IPS-18a (cell line): Measurements from ENCODE around the gene NRL.
"Not testable (repeated sequence)": the region's sequence is repeated elsewhere in the genome, so short reads cannot be mapped to it uniquely, and the experiment has no call there.

Source experiments
- H3K27ac ChIP-seq: one replicate; pipeline ENCODE4 v1.5.1; 2013; ENCODE audit warnings: low read length
- H3K27me3 ChIP-seq: one replicate; pipeline ENCODE4 v1.6.1; 2013; ENCODE audit warnings: mild to moderate bottlenecking, low read length; ENCODE audit not compliant: control insufficient read depth, insufficient read depth
- H3K36me3 ChIP-seq: one replicate; pipeline ENCODE4 v1.6.1; 2013; ENCODE audit warnings: low read depth, low read length; ENCODE audit not compliant: control insufficient read depth
- H3K4me1 ChIP-seq: one replicate; pipeline ENCODE4 v1.6.1; 2013; ENCODE audit warnings: low read depth, low read length; ENCODE audit not compliant: control insufficient read depth
- H3K4me3 ChIP-seq: one replicate; pipeline ENCODE4 v1.5.1; 2013; ENCODE audit warnings: low read length
- H3K9ac ChIP-seq: one replicate; pipeline ENCODE4 v1.6.1; 2013; ENCODE audit warnings: mild to moderate bottlenecking, low read length, moderate library complexity
- H3K9me3 ChIP-seq: one replicate; pipeline ENCODE4 v1.6.1; 2013; ENCODE audit warnings: low read depth, low read length; ENCODE audit not compliant: control insufficient read depth

Gene NRL

GRCh38 chr14:24119691-24120090, 4.9 kb upstream of the NRL start:
- H3K36me3 ChIP-seq, result peaks cover 57% of the 10 kb centered on the region
- H3K4me1 ChIP-seq, result no peaks in the 10 kb centered on the region
- H3K9me3 ChIP-seq, result no peaks in the 10 kb centered on the region
- no peak overlapping the region for H3K27ac ChIP-seq
- no peak overlapping the region for H3K9ac ChIP-seq
- no peak overlapping the region for H3K4me3 ChIP-seq
- H3K27me3 ChIP-seq, result no peaks in the 10 kb centered on the region

GRCh38 chr14:24117179-24117578, 2.4 kb upstream of the NRL start:
- H3K36me3 ChIP-seq, result peaks cover 45% of the 10 kb centered on the region
- no peak overlapping the region for H3K4me3 ChIP-seq
- no peak overlapping the region for H3K27ac ChIP-seq
- H3K9ac ChIP-seq, result no peak overlapping the region
- no peaks in the 10 kb centered on the region for H3K4me1 ChIP-seq
- H3K9me3 ChIP-seq, result no peaks in the 10 kb centered on the region
- H3K27me3 ChIP-seq, result no peaks in the 10 kb centered on the region

- Histone ChIP-seq H3K27ac (no peak overlapping the region), H3K9ac (no peak overlapping the region), H3K36me3 (peaks cover 40% of the 10 kb centered on the region), H3K9me3 (no peaks in the 10 kb centered on the region), H3K4me1 (no peaks in the 10 kb centered on the region), H3K4me3 (peak overlapping the region; percentile 84), H3K27me3 (no peaks in the 10 kb centered on the region)
These were observed 1.5 kb upstream of the NRL start for GRCh38 chr14:24116128-24116814.

- Histone ChIP-seq H3K4me1 (no peaks in the 10 kb centered on the region), H3K36me3 (peaks cover 33% of the 10 kb centered on the region), H3K9ac (peak overlapping the region; percentile 56), H3K27me3 (no peaks in the 10 kb centered on the region), H3K4me3 (peak overlapping the region; percentile 84), H3K9me3 (no peaks in the 10 kb centered on the region), H3K27ac (no peak overlapping the region)
These were observed 826 bp upstream of the NRL start for GRCh38 chr14:24115422-24116127.

GRCh38 chr14:24113801-24114531, 783 bp downstream of the NRL start:
- Histone ChIP-seq H3K9me3 (no peaks in the 10 kb centered on the region), H3K4me3 (peak overlapping the region; percentile 84), H3K27ac (no peak overlapping the region), H3K4me1 (no peaks in the 10 kb centered on the region), H3K27me3 (no peaks in the 10 kb centered on the region), H3K36me3 (peaks cover 21% of the 10 kb centered on the region), H3K9ac (peak overlapping the region; percentile 59)

- Histone ChIP-seq H3K4me3 (peak overlapping the region; percentile 84), H3K9ac (peak overlapping the region; percentile 59), H3K27me3 (no peaks in the 10 kb centered on the region), H3K9me3 (no peaks in the 10 kb centered on the region), H3K36me3 (peaks cover 16% of the 10 kb centered on the region), H3K27ac (no peak overlapping the region), H3K4me1 (no peaks in the 10 kb centered on the region)
These were observed 1.4 kb downstream of the NRL start for GRCh38 chr14:24113379-24113800.

GRCh38 chr14:24110523-24110922, 4.2 kb downstream of the NRL start:
- no peaks in the 10 kb centered on the region for H3K36me3 ChIP-seq
- H3K9ac ChIP-seq, result no peak overlapping the region
- H3K4me1 ChIP-seq, result no peaks in the 10 kb centered on the region
- H3K27me3 ChIP-seq, result no peaks in the 10 kb centered on the region
- H3K27ac ChIP-seq, result no peak overlapping the region
- H3K4me3 ChIP-seq, result no peak overlapping the region
- no peaks in the 10 kb centered on the region for H3K9me3 ChIP-seq

GRCh38 chr14:24110060-24110459, 4.7 kb downstream of the NRL start:
- Histone ChIP-seq H3K9ac (no peak overlapping the region), H3K27ac (no peak overlapping the region), H3K4me3 (no peak overlapping the region), H3K9me3 (no peaks in the 10 kb centered on the region), H3K36me3 (no peaks in the 10 kb centered on the region), H3K4me1 (no peaks in the 10 kb centered on the region), H3K27me3 (no peaks in the 10 kb centered on the region)

GRCh38 chr14:24108336-24108874, 6.3 kb downstream of the NRL start:
- Histone ChIP-seq H3K9me3 (peaks cover 3% of the 10 kb centered on the region), H3K27me3 (no peaks in the 10 kb centered on the region), H3K9ac (no peak overlapping the region), H3K4me3 (no peak overlapping the region), H3K4me1 (no peaks in the 10 kb centered on the region), H3K36me3 (peaks cover 7% of the 10 kb centered on the region), H3K27ac (no peak overlapping the region)

- Histone ChIP-seq H3K4me1 (no peaks in the 10 kb centered on the region), H3K27ac (no peak overlapping the region), H3K4me3 (no peak overlapping the region), H3K9ac (no peak overlapping the region), H3K36me3 (peaks cover 16% of the 10 kb centered on the region), H3K9me3 (peaks cover 3% of the 10 kb centered on the region), H3K27me3 (no peaks in the 10 kb centered on the region)
These were observed 8.0 kb downstream of the NRL start for GRCh38 chr14:24106672-24107271.

GRCh38 chr14:24105609-24106239, 9.0 kb downstream of the NRL start:
- H3K4me3 ChIP-seq, H3K4me1 ChIP-seq, H3K27me3 ChIP-seq, H3K27ac ChIP-seq, H3K9me3 ChIP-seq, H3K9ac ChIP-seq: not testable (repeated sequence)
- peaks cover 23% of the 10 kb centered on the region for H3K36me3 ChIP-seq
